Testis (tissue), 3 donors: ENCODE data around the gene PPM1H. TPM values are rescaled to one million over a fixed set of nuclear protein-coding genes. Genes with fewer than 3 reads are reported as not detected.

ENCODE experiments used
- DNase-seq: peaks from one replicate; pipeline ENCODE4 v3.0.0-alpha.2; 2019
- H3K27ac ChIP-seq, 2 donors: fragments of 200-600 bp; sonication (generic); one replicate each; pipeline ENCODE4 v1.5.1; 2019
- H3K27me3 ChIP-seq: fragments of 200-600 bp; sonication (generic); one replicate; pipeline ENCODE4 v1.5.1; 2019
- H3K36me3 ChIP-seq: fragments of 200-600 bp; sonication (generic); one replicate; pipeline ENCODE4 v1.5.1; 2017; ENCODE audit warnings: low read depth; ENCODE audit errors: missing control alignments
- H3K4me1 ChIP-seq: fragments of 200-600 bp; sonication (generic); one replicate; pipeline ENCODE4 v1.5.1; 2019
- H3K4me3 ChIP-seq, 2 donors: fragments of 200-600 bp; sonication (generic); one replicate each; pipeline ENCODE4 v1.5.1; 2017 to 2019
- H3K9me3 ChIP-seq: fragments of 200-600 bp; sonication (generic); one replicate; pipeline ENCODE4 v1.5.1; 2017
- POLR2A ChIP-seq: fragments of 450-650 bp; IDR thresholded peaks from one replicate; pipeline ENCODE4 v1.6.1; 2017; ENCODE audit warnings: antibody characterized with exemption, mild to moderate bottlenecking, moderate library complexity
- WGBS, 2 donors: methylation state at CpG; one replicate each; pipeline ENCODE4 v1.1.5; 2018; 5-methylcytosine and 5-hydroxymethylcytosine counted together
- intact Hi-C: fragments of 100-400 bp; cut with DNase I; formaldehyde crosslinking; loops from one replicate; pipeline ENCODE4 v1.15.1; 2023; ENCODE audit warnings: low total_unique reads
- polyA plus RNA-seq: library from polyadenylated mRNA; stranded (reverse); fragments of 350-450 nt; fragmentation: Illumina TruSeq; extraction: RNeasy Lipid Tissue Mini Kit (QIAGEN cat#74804); gene quantifications from one replicate; pipeline ENCODE4 v1.2.3, GENCODE V29; 2014; ENCODE audit warnings: low read depth, low replicate concordance; ENCODE audit not compliant: insufficient read depth
- total RNA-seq, 2 donors: library from RNA; depleted of rRNA; stranded (reverse); fragments of >200 nt; gene quantifications; one replicate each; pipeline ENCODE4 v1.2.3, GENCODE V29; 2016
- TF ChIP-seq, protein P1 (sequence below), 3 experiments: fragments of 450-650 bp in 2 of 3; fragments of 200-600 bp in 1 of 3; sonication (generic) in 1 of 3; IDR thresholded peaks; one replicate each; pipeline ENCODE4 v1.5.1; 2016 to 2019; ENCODE audit warnings: antibody characterized with exemption in 3 of 3, mild to moderate bottlenecking in 2 of 3, moderate library complexity in 1 of 3

The PPM1H gene
- total and polyA plus RNA-seq, 3 donors from 2014 or later: 2.5 to 9.1 (median 2.7) TPM

DNA sequence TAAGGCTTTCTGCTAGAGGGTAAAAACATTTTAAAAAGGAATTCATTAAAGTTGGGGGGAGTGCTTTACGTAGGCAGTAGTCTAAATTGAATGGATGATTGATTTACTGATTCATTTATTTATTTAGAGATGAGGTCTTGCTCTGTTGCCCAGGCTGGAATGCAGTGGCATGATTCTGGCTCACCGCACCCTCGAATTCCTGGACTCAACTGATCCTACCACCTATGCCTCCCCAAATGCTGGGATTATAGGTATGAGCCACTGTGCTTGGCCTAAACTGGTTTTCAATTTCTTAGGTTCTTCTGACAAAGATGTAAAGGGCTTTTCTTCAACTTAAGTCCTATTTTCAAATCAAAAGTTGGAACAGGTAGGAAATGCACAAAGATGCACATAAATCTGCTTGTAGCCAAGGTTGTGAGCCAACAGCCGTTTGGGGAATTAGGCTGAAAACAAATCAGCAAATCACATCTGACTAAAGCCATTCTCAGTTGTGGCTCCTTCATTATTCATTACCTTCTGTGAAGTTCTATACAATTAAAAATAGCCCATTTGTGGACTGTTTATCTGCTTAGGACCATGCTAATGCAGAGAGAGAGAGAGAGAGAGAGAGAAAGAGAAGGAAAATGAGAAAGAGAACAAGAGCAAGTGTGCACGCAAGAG is 218.0 kb downstream of the PPM1H start:
- no peaks in the 10 kb centered on the region for H3K27me3 ChIP-seq
- WGBS, 2 donors: 71 to 74% methylated on average over 5 of the region's 5 CpGs
- H3K4me1 ChIP-seq: peaks cover 13% of the 10 kb centered on the region
- no peak overlapping the region for H3K27ac ChIP-seq
- no peaks in the 10 kb centered on the region for H3K36me3 ChIP-seq
- no peaks in the 10 kb centered on the region for H3K9me3 ChIP-seq
- no peak for DNase-seq
- H3K4me3 ChIP-seq: no peak overlapping the region
- TF ChIP-seq, protein P1, sequence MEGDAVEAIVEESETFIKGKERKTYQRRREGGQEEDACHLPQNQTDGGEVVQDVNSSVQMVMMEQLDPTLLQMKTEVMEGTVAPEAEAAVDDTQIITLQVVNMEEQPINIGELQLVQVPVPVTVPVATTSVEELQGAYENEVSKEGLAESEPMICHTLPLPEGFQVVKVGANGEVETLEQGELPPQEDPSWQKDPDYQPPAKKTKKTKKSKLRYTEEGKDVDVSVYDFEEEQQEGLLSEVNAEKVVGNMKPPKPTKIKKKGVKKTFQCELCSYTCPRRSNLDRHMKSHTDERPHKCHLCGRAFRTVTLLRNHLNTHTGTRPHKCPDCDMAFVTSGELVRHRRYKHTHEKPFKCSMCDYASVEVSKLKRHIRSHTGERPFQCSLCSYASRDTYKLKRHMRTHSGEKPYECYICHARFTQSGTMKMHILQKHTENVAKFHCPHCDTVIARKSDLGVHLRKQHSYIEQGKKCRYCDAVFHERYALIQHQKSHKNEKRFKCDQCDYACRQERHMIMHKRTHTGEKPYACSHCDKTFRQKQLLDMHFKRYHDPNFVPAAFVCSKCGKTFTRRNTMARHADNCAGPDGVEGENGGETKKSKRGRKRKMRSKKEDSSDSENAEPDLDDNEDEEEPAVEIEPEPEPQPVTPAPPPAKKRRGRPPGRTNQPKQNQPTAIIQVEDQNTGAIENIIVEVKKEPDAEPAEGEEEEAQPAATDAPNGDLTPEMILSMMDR (IDR thresholded peaks at IDR 0.05): no peak
- no peak for TF ChIP-seq POLR2A
- intact Hi-C loops: no loop called here

DNA sequence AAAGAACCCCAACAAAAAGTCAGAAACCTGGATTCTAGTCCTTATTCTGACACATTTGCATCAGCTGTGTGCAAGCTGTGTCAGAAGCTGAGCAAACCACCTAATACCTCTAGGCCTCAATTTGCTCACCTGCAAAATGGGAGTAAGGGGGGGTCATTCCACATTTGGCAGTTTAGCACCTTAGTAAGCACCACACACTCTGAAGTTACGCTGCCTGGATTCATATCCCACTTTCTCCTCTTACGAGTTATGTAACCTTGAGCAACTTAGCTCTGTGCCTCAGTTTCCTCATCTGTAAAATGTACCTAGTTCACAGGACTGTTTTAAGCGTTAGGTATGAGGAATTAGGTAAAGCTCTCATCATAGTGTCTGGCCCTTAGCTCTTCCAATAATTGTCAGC is 218.9 kb downstream of the PPM1H start:
- intact Hi-C loops: no loop called here
- 77 to 94% methylated on average over 3 of the region's 3 CpGs for WGBS, 2 donors
- peaks cover 13% of the 10 kb centered on the region for H3K4me1 ChIP-seq
- H3K27ac ChIP-seq: no peak overlapping the region
- no peaks in the 10 kb centered on the region for H3K9me3 ChIP-seq
- H3K27me3 ChIP-seq: no peaks in the 10 kb centered on the region
- TF ChIP-seq, protein P1 (IDR thresholded peaks at IDR 0.05): no peak
- no peak for TF ChIP-seq POLR2A
- no peak for DNase-seq
- no peaks in the 10 kb centered on the region for H3K36me3 ChIP-seq
- no peak overlapping the region for H3K4me3 ChIP-seq

DNA sequence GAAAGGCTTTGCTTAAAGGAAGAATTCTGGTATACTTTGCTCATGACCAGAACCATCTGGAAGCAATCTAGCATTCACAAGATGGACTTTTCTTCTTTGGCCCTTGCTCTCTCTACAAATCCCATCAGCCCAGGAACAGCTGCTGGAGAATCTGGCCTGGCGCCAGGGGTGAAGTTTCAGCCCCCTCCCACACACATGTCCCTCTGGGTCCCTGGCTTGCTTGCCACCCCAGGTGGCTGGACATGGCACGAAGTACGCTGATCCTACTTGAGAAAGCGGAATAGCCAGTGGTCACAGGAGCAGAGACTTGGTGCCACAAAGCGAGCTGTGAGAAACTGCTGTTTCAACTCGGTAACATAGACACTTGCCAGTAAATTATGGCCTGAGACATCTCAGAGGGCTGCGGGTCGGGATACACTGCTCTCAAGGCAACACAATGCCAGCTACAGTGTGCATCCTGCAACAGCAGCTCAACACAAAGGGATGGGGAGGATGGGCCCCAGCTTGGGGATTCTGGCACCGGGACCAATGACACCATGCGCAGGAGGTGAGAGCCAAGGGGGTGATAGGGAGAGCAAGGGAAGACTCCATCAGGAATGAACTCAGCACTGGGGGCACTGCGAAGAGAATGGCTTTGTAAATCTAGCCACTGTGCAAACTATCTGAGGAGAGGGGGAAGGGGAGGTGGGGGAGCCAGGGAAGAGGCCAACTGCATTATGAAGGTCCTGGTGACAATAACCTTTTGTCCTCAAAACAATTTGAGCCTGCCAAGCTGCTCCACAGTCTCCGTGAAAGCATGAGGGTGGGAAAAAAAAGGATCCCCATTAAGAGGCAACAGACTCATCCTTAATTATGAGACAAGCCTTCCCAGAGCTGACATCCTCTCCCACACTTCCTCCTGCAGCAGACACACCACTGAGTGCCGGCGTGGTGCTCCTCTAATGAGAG is 219.9 kb downstream of the PPM1H start:
- no peaks in the 10 kb centered on the region for H3K27me3 ChIP-seq
- peak; percentile 37 for DNase-seq
- H3K4me3 ChIP-seq: no peak overlapping the region
- H3K9me3 ChIP-seq: no peaks in the 10 kb centered on the region
- TF ChIP-seq, protein P1 (IDR thresholded peaks at IDR 0.05): no peak
- TF ChIP-seq POLR2A: no peak
- H3K27ac ChIP-seq: peak overlapping the region in 1 of 2 donors; percentile 53
- H3K36me3 ChIP-seq: no peaks in the 10 kb centered on the region
- intact Hi-C loops: no loop called here
- peaks cover 13% of the 10 kb centered on the region for H3K4me1 ChIP-seq
- 54 to 57% methylated on average over 11 to 14 of the region's 14 CpGs for WGBS, 2 donors

DNA sequence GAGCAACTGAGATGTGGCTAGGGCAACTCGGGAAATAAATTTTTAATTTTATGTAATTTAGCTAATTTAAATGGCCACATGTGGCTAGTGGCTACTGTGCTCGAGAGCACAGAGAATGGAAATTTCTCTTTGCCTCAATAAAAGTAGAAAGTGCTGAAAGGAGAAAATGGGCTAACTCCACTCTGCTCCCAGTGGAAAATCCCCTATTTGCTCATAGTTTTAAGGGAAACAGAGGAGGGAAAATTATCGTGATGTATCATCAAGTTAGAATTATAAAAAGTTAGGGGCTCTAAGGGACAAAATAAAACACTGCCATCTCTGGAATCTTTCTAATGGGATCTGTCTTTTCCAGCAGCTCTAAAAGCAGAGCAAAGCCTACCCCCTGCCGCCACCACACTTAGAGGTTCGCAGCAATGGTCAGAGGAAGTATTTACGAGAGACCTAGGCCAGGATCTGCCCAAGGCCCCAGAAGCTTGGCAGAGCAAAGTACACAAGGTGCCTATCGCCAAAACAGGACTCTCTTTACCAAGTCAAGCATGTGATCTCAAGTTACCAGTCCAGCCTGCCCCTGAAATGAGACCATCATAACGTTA is 220.7 kb downstream of the PPM1H start:
- TF ChIP-seq, protein P1 (IDR thresholded peaks at IDR 0.05): no peak
- no peak for TF ChIP-seq POLR2A
- H3K27me3 ChIP-seq: no peaks in the 10 kb centered on the region
- peak overlapping the region in 1 of 2 donors; percentile 53 for H3K27ac ChIP-seq
- no peaks in the 10 kb centered on the region for H3K36me3 ChIP-seq
- WGBS, 2 donors: 74 to 79% methylated on average over 8 of the region's 8 CpGs
- peaks cover 12% of the 10 kb centered on the region for H3K4me1 ChIP-seq
- H3K9me3 ChIP-seq: no peaks in the 10 kb centered on the region
- H3K4me3 ChIP-seq: no peak overlapping the region
- intact Hi-C loops: no loop called here
- DNase-seq: no peak
